ENCODE results near the gene WNT6.
A peak's percentile ranks its signal among the peaks of the same experiment; 100 is the strongest.

WNT6 gene

DNA sequence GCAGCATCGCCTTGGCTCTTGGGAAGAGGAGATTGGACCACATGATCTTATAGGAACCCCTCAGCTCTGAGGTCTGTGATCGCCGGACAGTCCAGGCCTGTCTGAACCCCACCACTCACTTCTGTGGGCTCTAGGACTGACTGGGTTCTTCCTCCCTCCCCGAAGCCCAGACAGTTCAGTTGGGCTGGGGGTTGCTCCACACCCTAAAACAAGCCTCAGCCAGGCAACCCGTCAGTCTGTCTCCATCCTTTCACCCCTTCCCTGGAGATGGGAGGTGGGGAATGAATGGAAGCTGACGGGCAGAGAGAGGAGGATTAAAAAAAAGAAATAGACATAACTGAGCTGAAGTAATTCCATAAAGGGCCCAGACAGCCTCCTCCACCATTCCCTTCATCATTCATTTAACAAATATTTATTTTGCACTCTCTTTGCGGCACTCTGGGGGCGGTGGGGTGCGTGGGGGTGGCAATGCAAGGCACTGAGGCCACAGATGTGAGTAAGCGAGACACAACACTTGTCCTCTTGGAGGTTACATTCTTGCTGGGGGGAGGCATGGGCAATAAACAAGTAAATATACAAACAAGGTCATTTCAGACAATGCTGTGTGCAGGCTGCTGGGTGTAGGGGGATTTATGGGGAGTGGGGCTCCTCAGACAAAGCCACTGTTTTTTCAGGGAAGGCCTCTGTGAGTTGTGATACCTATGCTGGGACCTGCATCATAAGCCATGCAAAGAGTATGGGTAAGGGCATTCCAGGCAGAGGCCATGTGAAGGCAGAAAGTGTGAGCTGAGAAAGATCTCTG lies 33.9 kb downstream of the WNT6 start:
- peak; percentile 9 for DNase-seq (ENCODE audit: low spot score)

DNA sequence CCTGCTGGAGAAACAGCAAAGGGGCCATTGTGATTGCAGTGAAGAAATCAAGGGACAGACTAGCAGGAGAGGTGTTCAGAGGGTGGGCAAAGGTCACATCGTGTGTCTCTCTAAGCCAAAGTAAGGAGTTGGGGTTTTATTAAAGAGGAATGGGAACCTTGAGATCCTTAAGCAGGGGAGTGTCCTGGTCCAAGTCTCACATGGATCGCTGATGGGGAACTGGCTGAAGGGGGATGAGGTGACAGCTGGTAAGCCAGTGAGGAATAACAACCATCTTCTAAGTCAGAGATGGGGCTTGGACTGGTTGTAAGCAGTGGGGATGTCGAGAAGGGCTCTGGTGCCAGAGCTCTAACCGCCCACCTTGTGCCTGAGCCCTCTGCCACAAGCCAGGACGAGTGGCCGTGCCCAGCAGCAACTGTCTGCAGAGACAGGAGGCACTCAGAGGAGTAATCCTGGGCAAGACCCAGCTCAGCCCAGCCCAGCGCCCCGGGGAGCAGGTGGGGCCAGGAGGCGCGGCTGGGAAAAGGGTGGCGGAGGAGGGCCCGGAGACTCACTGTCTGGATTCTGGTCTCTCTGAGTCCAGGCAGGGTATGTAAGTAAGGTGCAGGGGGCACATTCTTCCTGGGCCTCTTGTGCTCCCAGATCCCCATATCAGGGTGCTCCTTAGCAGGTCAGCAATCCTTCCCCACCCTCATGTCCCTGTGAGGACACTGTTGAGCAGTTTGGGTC lies 34.7 kb downstream of the WNT6 start:
- no peak for DNase-seq (ENCODE audit: low spot score)

DNA sequence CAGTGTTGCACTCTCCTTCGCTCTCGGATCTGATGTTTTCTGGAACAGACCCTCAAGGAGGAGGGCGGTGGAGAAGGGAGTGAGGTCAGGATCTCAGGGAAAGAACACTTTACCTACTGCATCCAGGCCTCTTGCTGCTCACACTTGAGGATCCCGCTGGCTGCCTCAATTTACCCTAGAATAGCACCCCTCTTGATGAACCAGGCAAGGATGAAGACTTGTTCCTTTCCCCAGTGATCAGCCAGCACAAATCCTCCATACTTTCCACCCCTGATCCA lies 35.2 kb downstream of the WNT6 start:
- DNase-seq (ENCODE audit: low spot score): no peak

DNA sequence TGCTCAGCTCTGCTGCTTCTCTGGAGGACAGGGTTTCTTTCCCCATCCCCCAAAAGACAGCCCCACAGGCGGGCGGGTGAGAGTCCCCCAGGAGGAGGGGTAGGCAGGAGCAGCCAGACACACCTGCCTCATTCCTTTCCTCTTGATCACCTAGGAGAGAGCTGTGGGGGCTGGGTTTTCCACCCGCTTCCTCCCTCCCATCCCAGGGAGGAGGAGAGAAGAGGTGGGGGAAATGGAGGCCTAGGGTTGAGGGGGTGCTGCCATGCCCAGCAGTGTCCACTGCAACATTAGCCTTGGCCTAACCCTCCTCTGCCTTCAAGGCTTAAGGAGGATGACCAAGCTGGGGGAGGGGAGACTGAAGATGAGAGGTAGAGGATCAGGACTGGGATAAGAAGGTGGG lies 35.7 kb downstream of the WNT6 start:
- DNase-seq (ENCODE audit: low spot score): no peak

DNA sequence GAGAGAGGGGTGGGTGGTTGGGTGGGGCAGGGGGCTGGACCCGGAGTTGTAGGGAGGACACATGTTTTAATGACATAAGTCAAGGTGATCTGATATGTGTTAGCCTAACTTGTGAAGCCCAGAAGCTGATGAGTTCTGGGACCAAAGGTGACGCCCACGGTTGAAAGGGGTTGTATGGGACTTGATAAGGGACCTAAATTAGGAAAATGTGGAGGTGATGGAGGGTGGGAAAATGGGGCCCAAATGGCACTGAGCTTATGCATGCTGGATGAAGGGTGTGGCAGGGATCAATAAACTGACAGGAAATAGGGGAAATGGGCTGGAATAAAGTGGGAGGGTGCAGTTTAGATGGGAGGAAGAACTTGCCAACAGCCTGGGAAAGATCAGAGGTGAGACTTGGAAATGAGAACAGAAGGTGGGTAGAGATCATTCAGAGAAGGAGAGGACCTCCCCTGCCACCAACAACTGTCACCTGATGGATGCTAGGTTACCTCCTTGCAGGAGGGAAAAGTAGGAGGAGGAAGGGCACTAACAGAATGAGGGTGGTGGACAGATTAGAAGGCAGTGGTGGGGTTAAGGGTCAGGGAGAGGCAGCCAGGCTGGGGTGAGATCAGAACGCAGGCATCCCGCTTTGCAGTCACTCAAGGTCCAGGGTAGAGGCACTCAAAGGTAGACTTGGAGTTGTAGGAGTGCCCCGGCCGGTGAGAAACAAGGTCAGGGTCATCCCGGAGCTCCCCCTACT lies 36.3 kb downstream of the WNT6 start:
- no peak for DNase-seq (ENCODE audit: low spot score)

DNA sequence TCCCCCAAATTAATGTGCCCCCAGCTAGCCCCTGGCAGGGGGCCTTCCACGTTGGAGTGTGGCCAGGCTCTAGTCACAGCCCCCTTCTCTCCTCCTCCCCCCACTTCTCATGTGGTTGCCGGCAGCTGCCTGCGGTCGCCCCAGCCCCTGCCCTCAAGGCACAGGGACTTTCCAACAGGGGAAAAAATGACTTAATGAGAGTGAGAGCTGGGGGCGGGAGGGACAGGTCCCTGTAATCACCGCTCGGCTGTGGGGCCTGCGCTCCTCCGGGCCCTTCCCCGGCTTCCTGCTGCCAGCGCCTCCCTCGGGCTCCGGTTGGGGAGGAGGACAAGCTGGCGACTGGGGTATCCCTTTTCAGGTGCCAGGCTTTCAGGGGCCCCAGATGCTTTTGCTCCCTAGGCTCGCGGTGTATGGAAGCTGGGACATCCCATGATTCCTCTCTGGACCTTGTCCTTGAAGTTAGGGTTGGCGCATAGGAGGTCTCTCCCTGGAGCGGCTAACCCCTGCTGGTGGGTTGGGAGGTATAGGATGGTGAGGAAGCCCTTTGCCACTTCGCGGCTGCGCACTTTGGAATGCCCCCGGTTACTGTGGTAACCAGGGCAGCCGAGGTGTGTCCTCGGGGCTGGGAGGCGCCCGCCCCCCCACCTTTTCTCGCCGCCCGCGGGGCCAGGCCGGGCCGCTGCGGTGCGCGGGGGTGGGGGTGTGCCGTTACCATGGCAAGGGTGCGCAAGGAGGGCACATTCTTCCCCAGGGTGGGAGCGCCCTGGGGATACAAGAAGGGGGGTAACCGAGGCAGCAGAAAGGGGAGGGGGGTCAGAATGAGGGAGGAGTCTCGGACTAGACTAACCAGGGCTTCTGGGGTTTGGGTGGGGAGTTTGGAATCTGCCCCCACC lies 37.1 kb downstream of the WNT6 start:
- peak; percentile 22 for DNase-seq (ENCODE audit: low spot score)

DNA sequence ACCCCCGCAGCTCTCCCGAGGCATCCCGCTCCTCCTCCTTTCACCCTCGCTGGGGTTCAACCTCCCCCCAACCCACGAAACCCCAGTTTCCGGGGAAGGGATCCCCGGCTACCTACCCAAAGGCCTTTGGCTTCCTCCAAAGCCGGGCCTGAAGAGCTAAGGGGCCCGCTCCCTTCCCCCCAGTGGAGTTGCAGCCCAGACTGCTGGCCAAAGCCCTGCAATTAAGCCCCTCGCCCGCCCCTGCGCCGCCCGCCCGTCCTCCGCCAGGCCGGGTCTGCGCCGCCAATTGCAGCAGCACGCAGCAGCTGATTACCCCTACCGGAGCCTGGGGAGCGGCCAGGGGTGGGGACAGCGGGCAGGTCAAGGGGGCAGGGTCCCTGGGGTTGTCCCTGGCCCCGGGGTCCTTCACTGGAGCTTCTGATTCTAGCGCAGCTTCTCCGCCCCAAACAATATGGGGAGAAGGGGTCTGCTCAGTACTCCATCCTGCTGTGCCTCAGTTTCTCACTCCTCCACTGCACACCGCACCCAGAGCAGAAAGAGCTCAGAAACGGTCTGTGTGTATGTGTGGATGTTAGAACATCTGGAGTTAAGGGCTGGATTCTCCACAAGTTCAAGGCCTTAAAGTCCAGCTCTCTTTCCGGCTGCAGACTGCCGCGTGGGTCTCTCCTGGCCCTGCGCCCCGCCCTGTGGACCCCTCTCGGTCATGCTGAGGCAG lies 37.9 kb downstream of the WNT6 start:
- no peak for DNase-seq (ENCODE audit: low spot score)

DNA sequence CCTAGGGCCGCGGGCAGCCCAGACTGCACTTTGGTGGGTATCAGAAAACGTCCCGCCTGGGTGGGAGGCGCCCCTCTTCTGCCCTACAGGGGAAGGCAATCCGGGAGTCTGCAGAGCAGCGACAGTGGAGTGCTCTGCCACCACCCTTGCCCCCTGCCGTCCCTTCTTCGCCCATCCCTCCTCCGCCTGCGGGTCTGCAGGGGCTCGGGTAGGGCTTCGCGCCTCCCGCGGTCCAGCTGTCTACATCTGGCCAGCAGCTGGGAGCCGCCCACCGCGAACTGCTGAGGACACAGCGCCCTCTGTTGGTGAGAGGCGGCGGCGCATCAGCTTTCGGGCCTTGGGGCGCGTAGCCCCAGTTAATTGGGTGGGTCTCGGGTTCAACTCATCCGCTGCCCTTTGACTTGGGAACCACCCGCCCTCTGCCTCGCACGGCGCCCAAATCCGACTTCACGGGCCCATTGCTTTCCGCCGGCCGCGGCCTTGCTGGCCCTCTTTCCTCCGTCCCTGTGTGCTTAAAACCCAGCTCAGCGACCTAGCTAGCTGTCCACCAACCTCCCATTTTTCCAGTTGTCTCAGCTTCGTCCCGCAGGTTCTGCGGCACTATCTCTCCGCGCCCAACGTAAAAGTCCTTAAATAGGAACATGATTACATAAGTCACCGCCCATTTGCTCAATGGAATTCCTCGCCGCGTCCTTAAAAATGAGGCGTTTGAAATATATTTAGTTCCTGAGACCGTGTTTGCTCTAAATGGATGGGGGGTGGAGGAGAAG lies 38.7 kb downstream of the WNT6 start:
- DNase-seq (ENCODE audit: low spot score): peak; percentile 90

DNA sequence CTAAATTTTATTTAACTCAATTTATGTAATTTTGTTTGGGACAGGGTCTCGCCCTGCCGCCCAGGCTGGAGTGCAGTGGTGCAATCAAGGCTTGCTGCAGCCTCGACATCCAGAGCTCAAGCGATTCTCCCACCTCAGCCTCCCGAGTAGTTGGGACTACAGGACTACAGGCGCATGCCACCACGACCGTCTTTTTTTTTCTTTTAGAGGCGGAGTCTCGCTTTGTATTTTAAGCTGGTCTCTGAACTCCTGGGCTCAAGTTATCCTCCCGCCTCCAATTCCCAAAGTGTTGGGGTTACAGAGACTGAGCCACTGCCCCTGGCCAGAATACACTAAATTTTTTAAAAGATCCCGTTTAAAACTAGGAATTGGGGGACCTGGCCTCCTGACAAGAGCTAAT lies 39.5 kb downstream of the WNT6 start:
- no peak for DNase-seq (ENCODE audit: low spot score)

DNA sequence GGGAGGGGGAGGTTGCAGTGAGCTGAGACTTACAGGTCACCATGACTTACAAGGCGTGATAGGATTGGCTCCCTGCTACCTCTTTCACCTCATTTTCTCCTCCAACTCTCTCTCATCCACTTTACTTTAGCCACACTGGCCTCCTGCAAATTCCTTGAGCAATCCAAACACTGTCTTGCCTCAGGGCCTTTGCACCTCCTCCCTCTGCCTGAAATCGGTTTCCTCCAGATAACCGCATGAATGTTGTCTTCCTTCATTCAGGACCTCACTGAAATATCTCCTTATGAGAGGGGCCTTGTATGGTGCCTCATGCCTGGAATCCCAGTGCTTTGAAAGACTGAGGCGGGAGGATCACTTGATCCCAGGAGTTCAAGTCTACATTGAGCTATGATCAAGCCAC lies 42.8 kb downstream of the WNT6 start:
- DNase-seq (ENCODE audit: low spot score): no peak

DNA sequence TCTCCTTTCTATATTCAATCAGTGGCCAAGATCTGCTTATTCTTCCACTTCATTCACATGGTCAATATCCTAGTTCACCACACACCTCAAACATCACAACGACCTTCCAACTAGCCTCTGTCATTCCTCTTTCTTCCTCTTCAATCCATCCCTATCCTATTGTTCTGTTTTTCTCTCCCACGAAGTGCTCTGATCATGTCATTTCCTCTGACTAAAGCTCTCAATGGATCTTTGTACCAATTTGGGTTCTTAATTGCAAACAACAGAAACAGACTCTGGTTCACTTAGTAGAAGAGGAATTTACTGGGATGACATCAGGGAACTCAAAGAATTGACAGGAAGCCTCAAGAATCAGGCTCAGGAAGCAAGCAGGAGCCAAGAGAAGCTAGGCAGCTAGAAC lies 44.6 kb downstream of the WNT6 start:
- DNase-seq (ENCODE audit: low spot score): no peak

DNA sequence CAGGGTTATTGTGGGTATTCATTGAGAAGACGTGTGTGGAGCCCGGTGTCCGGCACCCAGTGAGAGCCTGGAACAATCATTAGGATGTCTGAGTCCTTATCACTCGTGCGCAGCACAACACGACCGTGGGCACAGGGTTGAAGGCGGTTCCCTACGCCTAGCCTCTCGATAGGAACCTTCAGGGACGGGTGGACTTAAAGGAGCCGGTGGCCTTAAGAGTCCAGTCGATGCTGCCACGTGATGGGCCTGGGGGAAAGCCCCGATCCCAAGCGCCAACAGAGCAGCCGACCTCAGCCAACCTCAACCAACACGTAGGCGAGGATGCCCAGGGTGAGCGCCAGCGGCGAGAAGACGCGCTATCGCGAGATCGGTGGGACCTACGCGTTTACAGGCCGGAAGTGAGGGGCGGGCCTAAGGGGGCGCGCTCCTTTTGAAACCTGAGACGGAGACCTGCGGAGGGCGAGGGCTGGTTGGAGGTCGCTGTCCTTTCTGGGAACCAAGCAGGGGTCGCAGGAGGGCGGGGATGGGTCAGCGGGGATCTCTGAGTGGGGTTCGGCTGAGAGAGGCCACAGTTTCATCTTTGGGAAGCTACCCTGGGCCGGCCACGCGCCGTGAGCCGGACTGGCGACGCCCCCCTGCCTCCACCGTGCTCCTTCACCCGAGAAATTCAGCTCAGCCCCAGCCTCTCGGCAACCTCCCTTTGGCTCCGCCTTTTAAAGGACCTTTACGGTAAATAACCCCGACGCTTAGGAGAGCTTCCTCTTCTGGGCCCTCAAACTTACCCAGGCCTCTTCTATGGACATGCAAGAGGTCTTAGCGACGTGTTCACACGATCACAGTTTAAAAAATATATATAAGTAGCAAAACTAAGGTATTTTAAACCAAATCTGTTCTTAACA lies 49.4 kb downstream of the WNT6 start:
- DNase-seq (ENCODE audit: low spot score): peak; percentile 95

DNA sequence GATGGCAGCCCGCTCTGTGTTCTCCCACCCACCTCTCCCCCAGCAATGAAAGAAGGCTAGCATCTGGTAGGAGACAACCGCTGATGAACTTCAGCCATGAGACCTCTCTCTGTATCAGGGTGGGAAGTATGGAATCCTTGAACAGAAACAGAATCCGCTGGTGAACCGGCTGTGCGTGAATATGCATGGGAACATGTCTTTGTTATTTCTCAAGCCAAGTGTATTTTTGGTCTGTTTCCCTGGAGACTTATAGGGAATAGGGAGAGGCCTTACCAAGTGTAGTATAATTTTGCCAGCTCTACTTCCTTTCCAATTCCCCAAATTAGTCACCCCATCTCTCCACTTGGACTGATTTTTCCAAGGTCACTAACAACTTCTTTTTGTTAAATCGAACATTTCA lies 51.1 kb downstream of the WNT6 start:
- DNase-seq (ENCODE audit: low spot score): no peak

DNA sequence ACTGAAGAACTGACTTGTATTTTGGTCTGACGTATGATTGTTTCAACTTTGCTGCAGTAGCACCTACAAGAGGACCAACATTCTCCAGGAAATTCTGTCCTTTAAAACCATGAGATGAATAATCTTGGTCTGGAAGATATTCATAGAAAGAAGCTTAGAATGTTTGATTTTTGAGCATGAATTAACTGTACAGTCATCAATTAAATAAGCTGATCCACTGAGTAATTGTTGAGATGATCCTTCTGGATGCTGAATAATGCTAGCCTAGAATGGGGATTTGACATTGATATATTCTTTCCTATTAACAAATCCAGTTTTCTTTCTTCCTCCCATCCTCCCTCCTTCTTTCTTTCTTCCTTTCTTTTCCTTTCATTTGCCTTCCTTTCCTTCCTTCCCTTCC lies 60.9 kb downstream of the WNT6 start:
- DNase-seq (ENCODE audit: low spot score): no peak

Measured in AG20443 (cell line).